GM12872 (cell line): ENCODE measurements around the gene POLR2F.

Source experiments
- TF ChIP-seq, protein P1 (sequence below): IDR thresholded peaks from 3 replicates; pipeline ENCODE4 v1.5.1; 2011; ENCODE audit warnings: low read depth, mild to moderate bottlenecking, low read length, moderate library complexity; ENCODE audit not compliant: insufficient read depth

POLR2F gene

GRCh38 chr22:37983860-37984791 is 30.6 kb downstream of the POLR2F start, which contains the start of gene SOX10:
SOX10 (minus strand) TSS chr22:37984555; CDS start chr22:37983784, 771 bp downstream.
- TF ChIP-seq, protein P1, sequence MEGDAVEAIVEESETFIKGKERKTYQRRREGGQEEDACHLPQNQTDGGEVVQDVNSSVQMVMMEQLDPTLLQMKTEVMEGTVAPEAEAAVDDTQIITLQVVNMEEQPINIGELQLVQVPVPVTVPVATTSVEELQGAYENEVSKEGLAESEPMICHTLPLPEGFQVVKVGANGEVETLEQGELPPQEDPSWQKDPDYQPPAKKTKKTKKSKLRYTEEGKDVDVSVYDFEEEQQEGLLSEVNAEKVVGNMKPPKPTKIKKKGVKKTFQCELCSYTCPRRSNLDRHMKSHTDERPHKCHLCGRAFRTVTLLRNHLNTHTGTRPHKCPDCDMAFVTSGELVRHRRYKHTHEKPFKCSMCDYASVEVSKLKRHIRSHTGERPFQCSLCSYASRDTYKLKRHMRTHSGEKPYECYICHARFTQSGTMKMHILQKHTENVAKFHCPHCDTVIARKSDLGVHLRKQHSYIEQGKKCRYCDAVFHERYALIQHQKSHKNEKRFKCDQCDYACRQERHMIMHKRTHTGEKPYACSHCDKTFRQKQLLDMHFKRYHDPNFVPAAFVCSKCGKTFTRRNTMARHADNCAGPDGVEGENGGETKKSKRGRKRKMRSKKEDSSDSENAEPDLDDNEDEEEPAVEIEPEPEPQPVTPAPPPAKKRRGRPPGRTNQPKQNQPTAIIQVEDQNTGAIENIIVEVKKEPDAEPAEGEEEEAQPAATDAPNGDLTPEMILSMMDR = no peak

GRCh38 chr22:37985050-37985585 is 31.6 kb downstream of the POLR2F start:
- TF ChIP-seq, protein P1 = no peak

DNA sequence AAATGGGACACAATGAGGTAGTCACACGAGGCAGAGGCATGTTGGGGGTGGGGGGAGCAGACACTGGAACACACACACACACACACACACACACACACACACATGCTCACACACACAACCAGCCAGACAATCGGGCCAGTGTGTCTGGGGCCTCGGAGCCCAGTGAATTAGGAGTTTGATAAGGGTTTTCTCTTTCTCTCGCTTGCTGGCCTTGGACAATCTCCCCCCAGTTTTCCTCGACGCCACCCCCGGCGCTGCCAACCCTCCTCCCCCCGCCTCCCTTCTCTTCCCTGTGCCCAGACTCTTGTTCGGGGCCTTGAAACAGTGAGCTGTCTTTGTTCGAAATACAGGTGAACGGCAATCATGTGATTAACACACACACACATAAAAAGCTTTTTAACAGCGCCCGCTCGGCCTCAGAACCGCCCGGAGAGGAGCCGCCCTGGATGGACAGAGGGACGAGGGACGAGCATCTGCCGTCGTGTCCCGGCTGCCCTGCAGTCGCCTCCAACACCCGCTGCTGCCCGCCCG is 32.3 kb downstream of the POLR2F start:
- TF ChIP-seq, protein P1 = no peak

DNA sequence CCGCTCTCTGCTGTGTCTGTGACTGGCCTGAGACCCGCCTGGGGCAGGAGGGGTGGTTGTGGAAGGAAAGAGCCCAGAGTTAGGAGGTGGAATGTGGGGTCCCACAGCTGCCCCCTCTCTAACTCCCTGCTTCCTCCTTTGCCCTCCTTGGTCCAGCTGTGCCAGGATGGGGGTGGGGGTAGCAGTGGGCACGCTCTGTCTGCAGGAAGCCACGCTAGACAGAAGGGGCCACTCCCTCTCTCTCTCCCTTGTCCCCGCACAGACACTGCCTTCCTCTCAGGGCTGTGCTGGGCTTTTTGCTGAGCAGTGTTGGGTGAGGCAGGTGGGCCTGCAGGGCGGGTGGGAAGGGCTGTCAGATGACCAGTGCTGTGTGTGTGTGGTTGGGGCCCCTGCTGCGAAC is 32.9 kb downstream of the POLR2F start:
- TF ChIP-seq, protein P1 = no peak

DNA sequence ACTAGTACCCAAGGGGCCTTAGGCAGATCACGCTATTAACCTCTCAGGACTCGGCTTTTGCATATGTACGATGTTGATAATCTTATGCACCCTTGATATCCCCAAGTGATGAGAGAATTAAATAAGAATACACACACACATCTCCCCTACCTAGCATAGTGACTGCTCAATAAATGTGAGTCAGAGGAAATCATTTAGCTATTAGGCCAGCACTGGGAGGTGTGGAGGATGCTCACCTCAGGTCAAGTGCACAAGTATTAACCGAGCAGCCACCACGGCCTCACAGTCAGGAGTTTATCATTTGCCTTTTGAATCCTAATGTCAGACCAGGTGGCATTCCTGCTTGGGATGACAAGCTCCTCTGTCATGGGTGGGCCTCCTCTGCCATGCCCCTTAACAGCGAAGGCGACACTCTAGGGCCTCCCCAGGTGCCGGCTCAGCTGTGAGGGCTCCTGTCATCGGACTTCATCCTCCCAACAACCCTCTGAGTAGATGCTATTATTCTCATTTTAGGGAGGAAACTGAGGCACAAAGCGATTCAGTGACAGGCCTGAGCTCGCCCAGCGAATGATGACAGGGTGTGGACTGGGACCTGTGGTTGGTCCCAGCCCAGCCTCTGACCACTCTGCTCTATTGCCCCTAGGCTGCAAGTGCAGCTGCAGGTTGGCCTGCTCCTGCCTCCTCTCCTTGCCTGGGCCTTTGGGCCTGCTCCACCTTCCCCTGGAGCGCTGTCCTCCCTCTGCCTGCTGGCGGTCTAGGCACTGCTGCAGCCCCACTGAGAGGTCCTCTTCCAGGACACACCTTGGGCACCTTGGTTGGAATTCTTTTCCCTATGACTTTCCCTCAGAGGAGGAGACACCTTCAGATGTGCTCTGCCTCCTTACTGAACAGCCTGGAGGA is 35.9 kb downstream of the POLR2F start:
- TF ChIP-seq, protein P1 = no peak

DNA sequence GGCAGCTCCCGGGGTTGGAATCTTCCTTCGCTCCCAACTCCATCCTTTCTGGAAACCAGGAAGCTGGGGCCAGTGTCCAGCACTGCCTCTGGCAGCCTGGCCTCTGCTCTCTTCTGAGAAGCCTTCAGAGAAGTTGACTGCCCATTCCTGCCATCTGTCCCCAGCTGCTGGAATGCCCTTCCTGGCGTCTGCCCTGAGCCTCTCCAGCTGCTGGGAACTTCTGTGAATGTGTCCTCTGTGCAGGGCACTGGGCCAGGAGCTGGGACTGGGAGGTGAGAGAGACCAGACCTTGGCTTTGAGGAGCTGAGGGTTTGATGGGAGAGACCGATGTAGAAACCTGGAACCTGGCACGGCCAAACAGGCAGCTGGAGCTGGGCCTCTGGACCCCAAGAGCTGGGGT is 36.8 kb downstream of the POLR2F start:
- TF ChIP-seq, protein P1 = no peak
